HG02610 (cell line): ENCODE measurements around the gene IBA57.
"Not testable (repeated sequence)": the region's sequence is repeated elsewhere in the genome, so short reads cannot be mapped to it uniquely, and the experiment has no call there.

ENCODE experiments used
- ATAC-seq: cut with Tn5 transposase; IDR thresholded peaks from one replicate; pipeline ENCODE4 v1.9.1; 2021; ENCODE audit warnings: mild to moderate bottlenecking, moderate library complexity; ENCODE audit not compliant: unreplicated experiment

The IBA57 gene

GRCh38 chr1:228210712-228211530 lies 45.3 kb downstream of the IBA57 start:
- no peak for ATAC-seq

GRCh38 chr1:228211531-228212414 lies 46.2 kb downstream of the IBA57 start:
- no peak for ATAC-seq

GRCh38 chr1:228212415-228212965 lies 46.9 kb downstream of the IBA57 start:
- no peak for ATAC-seq

- peak; percentile 77 for ATAC-seq
These were observed 47.6 kb downstream of the IBA57 start for GRCh38 chr1:228212966-228213844.

- no peak for ATAC-seq
These were observed 48.6 kb downstream of the IBA57 start for GRCh38 chr1:228213917-228214808.

GRCh38 chr1:228214921-228215662 lies 49.5 kb downstream of the IBA57 start:
- no peak for ATAC-seq

- ATAC-seq = no peak
These were observed 50.1 kb downstream of the IBA57 start for GRCh38 chr1:228215663-228216116.

- no peak for ATAC-seq
These were observed 51.0 kb downstream of the IBA57 start for GRCh38 chr1:228216371-228217320.

- no peak for ATAC-seq
These were observed 52.1 kb downstream of the IBA57 start for GRCh38 chr1:228217551-228218344.

GRCh38 chr1:228218513-228219244 lies 53.1 kb downstream of the IBA57 start:
- no peak for ATAC-seq

- no peak for ATAC-seq
These were observed 53.8 kb downstream of the IBA57 start for GRCh38 chr1:228219245-228219961.

GRCh38 chr1:228219962-228220780 lies 54.6 kb downstream of the IBA57 start:
- ATAC-seq = no peak

GRCh38 chr1:228221097-228221496 lies 55.5 kb downstream of the IBA57 start:
- ATAC-seq = not testable (repeated sequence)

- ATAC-seq = no peak
These were observed 56.9 kb downstream of the IBA57 start for GRCh38 chr1:228222548-228222947.
